GM12892 (cell line): ENCODE data around the gene CCR6.

Experiments used
- POLR2A ChIP-seq: IDR thresholded peaks from 2 replicates; pipeline ENCODE4 v1.6.1; 2011; ENCODE audit warnings: low read depth, low read length, control low read depth
- POLR2AphosphoS5 ChIP-seq: IDR thresholded peaks from 2 replicates; pipeline ENCODE4 v1.6.1; 2011; ENCODE audit warnings: low read depth, low read length, control low read depth
- TAF1 ChIP-seq: IDR thresholded peaks from 2 replicates; pipeline ENCODE4 v1.6.1; 2011; ENCODE audit warnings: low read depth, mild to moderate bottlenecking, control low read depth, low read length, borderline replicate concordance

- TF ChIP-seq POLR2A (no peak), POLR2AphosphoS5 (no peak), TAF1 (no peak)
Measured at GRCh38 chr6:167127785-167128531, 5.1 kb downstream of the CCR6 start.
